Measurements from ENCODE around the gene LGR6.

DNA sequence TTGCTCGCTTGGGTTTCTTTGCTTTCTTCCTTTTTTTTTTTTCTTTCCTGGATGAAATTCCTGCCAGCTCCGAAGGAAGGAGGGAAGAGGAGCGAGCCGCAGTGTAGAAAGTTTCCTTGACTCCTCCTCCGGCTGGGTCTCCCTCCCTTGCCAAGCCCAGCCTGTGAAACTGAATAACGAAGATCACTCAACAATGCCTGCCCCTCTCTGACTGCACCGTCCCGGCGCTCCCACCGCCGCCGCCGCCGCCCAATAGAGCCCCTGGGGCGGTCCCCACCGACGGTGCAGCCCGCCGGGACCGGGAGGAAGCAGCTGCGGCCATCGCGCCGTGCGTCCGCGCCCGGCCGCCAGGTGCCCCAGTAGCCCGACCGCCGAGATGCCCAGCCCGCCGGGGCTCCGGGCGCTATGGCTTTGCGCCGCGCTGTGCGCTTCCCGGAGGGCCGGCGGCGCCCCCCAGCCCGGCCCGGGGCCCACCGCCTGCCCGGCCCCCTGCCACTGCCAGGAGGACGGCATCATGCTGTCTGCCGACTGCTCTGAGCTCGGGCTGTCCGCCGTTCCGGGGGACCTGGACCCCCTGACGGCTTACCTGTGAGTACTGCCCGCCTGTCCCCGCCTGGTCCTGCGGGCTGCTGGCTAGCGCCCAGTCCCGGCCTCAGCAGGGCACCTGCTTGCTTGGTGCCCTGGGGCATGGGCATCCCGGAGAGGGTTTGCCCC, at the start of gene LGR6:
- TF ChIP-seq CTCF (IDR thresholded peaks at IDR 0.05; ENCODE audit: poor library complexity), result no peak
- peak; percentile 3 for TF ChIP-seq EZH2 (IDR thresholded peaks at IDR 0.05; ENCODE audit: borderline replicate concordance)

Data from hepatocyte (in vitro differentiated cells).